22Rv1 (cell line): ENCODE measurements around the gene TNFRSF1B.

ENCODE experiments used
- H3K27ac ChIP-seq: fragments of 450-650 bp; 2 replicates; pipeline ENCODE4 v1.5.1; 2017
- CTCF ChIP-seq: fragments of 450-650 bp; IDR thresholded peaks from 2 replicates; pipeline ENCODE4 v1.5.1; 2017; ENCODE audit warnings: mild to moderate bottlenecking
- ZFX ChIP-seq: fragments of 450-650 bp; IDR thresholded peaks from 2 replicates; pipeline ENCODE4 v1.6.1; 2017; ENCODE audit warnings: antibody characterized with exemption, borderline replicate concordance

TNFRSF1B gene

GRCh38 chr1:12176298-12177118 lies 9.7 kb downstream of the TNFRSF1B start:
- no peak for TF ChIP-seq CTCF
- no peak overlapping the region for H3K27ac ChIP-seq

GRCh38 chr1:12177156-12177998 lies 10.6 kb downstream of the TNFRSF1B start:
- no peak overlapping the region for H3K27ac ChIP-seq
- TF ChIP-seq CTCF (no peak), ZFX (no peak)

- H3K27ac ChIP-seq = no peak overlapping the region
- TF ChIP-seq CTCF (no peak), ZFX (no peak)
These were observed 11.2 kb downstream of the TNFRSF1B start for GRCh38 chr1:12177999-12178441.

- H3K27ac ChIP-seq = no peak overlapping the region
These were observed 11.7 kb downstream of the TNFRSF1B start for GRCh38 chr1:12178511-12178910.

GRCh38 chr1:12179111-12179519 lies 12.3 kb downstream of the TNFRSF1B start:
- H3K27ac ChIP-seq = no peak overlapping the region
- TF ChIP-seq ZFX (no peak), CTCF (no peak)

More at GRCh38 chr1:12178511-12178910, 11.7 kb downstream of the TNFRSF1B start:
- no peak for TF ChIP-seq ZFX
- TF ChIP-seq CTCF = no peak

- H3K27ac ChIP-seq = no peak overlapping the region
These were observed 12.9 kb downstream of the TNFRSF1B start for GRCh38 chr1:12179676-12180075.

More at GRCh38 chr1:12179676-12180075, 12.9 kb downstream of the TNFRSF1B start:
- TF ChIP-seq CTCF (no peak), ZFX (no peak)
